SK-N-SH (cell line): ENCODE measurements around the gene CHRM3. TPM values are rescaled to one million over a fixed set of nuclear protein-coding genes. Genes with fewer than 3 reads are reported as not detected.

Source experiments
- CTCF ChIA-PET: fragments of 300-600, 350-600 bp; formaldehyde crosslinking; extraction: SDS; loops from one replicate; lab custom pipeline; 2021; lab: Yijun Ruan, JAX
- POLR2A ChIA-PET: fragments of 350-600 bp; sonication (Branson Sonifier 250); formaldehyde crosslinking; extraction: SDS; loops from one replicate; lab custom pipeline; 2020; ENCODE audit warnings: antibody characterized with exemption, inconsistent platforms; lab: Yijun Ruan, JAX
- DNase-seq: peaks from one replicate; pipeline ENCODE4 v3.0.0; 2012
- H2AFZ ChIP-seq: fragments of 200-600 bp; sonication (generic); 2 replicates; pipeline ENCODE4 v1.8.1; 2016; ENCODE audit warnings: antibody characterized with exemption, mild to moderate bottlenecking, low read depth
- H3F3A ChIP-seq: fragments of 200-600 bp; sonication (generic); replicated peaks from 2 replicates; pipeline ENCODE3; 2016; ENCODE audit warnings: antibody characterized with exemption, mild to moderate bottlenecking; ENCODE audit not compliant: insufficient read depth
- H3K27ac ChIP-seq, 2 experiments: fragments of 200-500 bp in 1 of 2; fragments of 200-600 bp in 1 of 2; sonication (Bioruptor generic) in 1 of 2; sonication (generic), shearing (Covaris generic) in 1 of 2; 2 replicates each; pipeline versions ENCODE4 v1.5.1 to v1.6.1; 2014 to 2016; ENCODE audit warnings: low read depth in 2 of 2, inconsistent platforms in 1 of 2, low read length in 1 of 2, mild to moderate bottlenecking in 1 of 2, mixed read lengths in 1 of 2
- H3K27me3 ChIP-seq: fragments of 200-600 bp; sonication (generic), shearing (Covaris generic); 2 replicates; pipeline ENCODE4 v1.6.1; 2016; ENCODE audit warnings: mixed run types; ENCODE audit not compliant: insufficient read depth
- H3K36me3 ChIP-seq, 2 experiments: fragments of 200-500 bp in 1 of 2; fragments of 200-600 bp in 1 of 2; sonication (Bioruptor generic) in 1 of 2; sonication (generic) in 1 of 2; replicated peaks in 1 of 2; 2 replicates each; pipeline versions ENCODE3 to v1.5.1; 2014 to 2016; ENCODE audit warnings: low read length in 1 of 2, mild to moderate bottlenecking in 1 of 2; ENCODE audit not compliant: insufficient read depth in 2 of 2, control insufficient read depth in 1 of 2
- H3K4me1 ChIP-seq, 2 experiments: fragments of 200-500 bp in 1 of 2; fragments of 200-600 bp in 1 of 2; sonication (Bioruptor generic) in 1 of 2; sonication (generic), shearing (Covaris generic) in 1 of 2; 2 replicates each; pipeline versions ENCODE4 v1.5.1 to v1.6.1; 2014 to 2016; ENCODE audit warnings: low read depth in 1 of 2, low read length in 1 of 2, mixed run types in 1 of 2; ENCODE audit not compliant: insufficient read depth in 2 of 2, control insufficient read depth in 1 of 2
- H3K4me2 ChIP-seq: fragments of 200-600 bp; sonication (generic), shearing (Covaris generic); 2 replicates; pipeline ENCODE4 v1.6.1; 2017; ENCODE audit warnings: mixed run types
- H3K4me3 ChIP-seq, 2 experiments: fragments of 200-500 bp in 1 of 2; fragments of 200-600 bp in 1 of 2; sonication (Bioruptor generic) in 1 of 2; sonication (generic), shearing (Covaris generic) in 1 of 2; 2 replicates each; pipeline versions ENCODE4 v1.5.1 to v1.8.1; 2014 to 2016; ENCODE audit warnings: low read depth in 2 of 2, inconsistent platforms in 1 of 2, low read length in 1 of 2, mild to moderate bottlenecking in 1 of 2, mixed read lengths in 1 of 2, moderate library complexity in 1 of 2
- H3K79me2 ChIP-seq: fragments of 200-600 bp; sonication (generic); 2 replicates; pipeline ENCODE4 v1.8.1; 2017; ENCODE audit warnings: mild to moderate bottlenecking; ENCODE audit not compliant: insufficient read depth
- H3K9ac ChIP-seq: fragments of 200-600 bp; sonication (generic); 2 replicates; pipeline ENCODE4 v1.6.1; 2017; ENCODE audit warnings: mixed run types
- H3K9me2 ChIP-seq: fragments of 200-600 bp; sonication (generic); 2 replicates; pipeline ENCODE4 v1.6.1; 2017; ENCODE audit warnings: mixed run types
- H3K9me3 ChIP-seq: fragments of 200-600 bp; sonication (generic); 2 replicates; pipeline ENCODE4 v1.6.1; 2017; ENCODE audit warnings: mixed run types, mild to moderate bottlenecking, moderate library complexity
- H4K20me1 ChIP-seq: fragments of 200-600 bp; sonication (generic); 2 replicates; pipeline ENCODE4 v1.6.1; 2017; ENCODE audit warnings: mild to moderate bottlenecking, mixed run types; ENCODE audit not compliant: insufficient read depth
- ELF1 ChIP-seq: IDR thresholded peaks from 2 replicates; pipeline ENCODE4 v1.4.0; 2012
- EP300 ChIP-seq, 2 experiments: IDR thresholded peaks; 2 replicates each; pipeline versions ENCODE4 v1.4.0 to v1.6.1; 2012; ENCODE audit warnings: borderline replicate concordance in 1 of 2, low read depth in 1 of 2, low read length in 1 of 2
- FOSL2 ChIP-seq: IDR thresholded peaks from 2 replicates; pipeline ENCODE4 v1.4.0; 2012; ENCODE audit warnings: low read depth, mild to moderate bottlenecking, moderate library complexity, borderline replicate concordance
- FOXJ3 ChIP-seq: sonication (generic); formaldehyde crosslinking; IDR thresholded peaks from 2 replicates; pipeline ENCODE4 v1.5.1; 2020; ENCODE audit warnings: mild to moderate bottlenecking, missing genetic modification reagents
- GATA2 ChIP-seq: sonication (generic); formaldehyde crosslinking; IDR thresholded peaks from 2 replicates; pipeline ENCODE4 v1.5.0; 2020; ENCODE audit warnings: mild to moderate bottlenecking, missing genetic modification reagents
- MEF2A ChIP-seq: IDR thresholded peaks from 2 replicates; pipeline ENCODE4 v1.4.0; 2012; ENCODE audit warnings: low read depth, borderline replicate concordance
- POLR2AphosphoS5 ChIP-seq: IDR thresholded peaks from 2 replicates; pipeline ENCODE4 v1.6.1; 2012; ENCODE audit warnings: low read depth, low read length
- RCOR1 ChIP-seq: fragments of 150-350 bp; IDR thresholded peaks from 2 replicates; pipeline ENCODE4 v1.6.1; 2017; ENCODE audit warnings: antibody characterized with exemption, low read length
- RFX5 ChIP-seq: IDR thresholded peaks from 2 replicates; pipeline ENCODE4 v1.6.1; 2012; ENCODE audit warnings: mild to moderate bottlenecking, improper control_type of control experiment, low read length
- RXRA ChIP-seq: IDR thresholded peaks from 2 replicates; pipeline ENCODE4 v1.4.0; 2012; ENCODE audit warnings: low read depth, mild to moderate bottlenecking, borderline replicate concordance
- TEAD4 ChIP-seq: IDR thresholded peaks from 2 replicates; pipeline ENCODE4 v1.4.0; 2012; ENCODE audit warnings: mild to moderate bottlenecking, borderline replicate concordance; ENCODE audit not compliant: insufficient read depth
- WGBS: methylation state at CpG from one replicate; pipeline ENCODE4 v1.1.6; 2017; ENCODE audit warnings: low lambda C conversion rate; 5-methylcytosine and 5-hydroxymethylcytosine counted together
- polyA plus RNA-seq, 3 experiments: library from polyadenylated mRNA; depleted of rRNA; stranded (reverse); fragments of >200 nt; gene quantifications; 2 replicates each; pipeline ENCODE4 v1.2.3, GENCODE V29; 2012
- TF ChIP-seq, protein P1 (sequence below): fragments of 150-350 bp; IDR thresholded peaks from 2 replicates; pipeline ENCODE4 v1.6.1; 2016; ENCODE audit warnings: mild to moderate bottlenecking, low read depth, low read length
- TF ChIP-seq, protein P2 (sequence below): IDR thresholded peaks from 2 replicates; pipeline ENCODE4 v1.4.0; 2012; ENCODE audit warnings: low read depth, borderline replicate concordance
- TF ChIP-seq, protein P3 (sequence below): fragments of 200-600 bp; sonication (generic); IDR thresholded peaks from 2 replicates; pipeline ENCODE4 v1.6.1; 2017; ENCODE audit warnings: antibody characterized with exemption, mild to moderate bottlenecking, moderate library complexity
- TF ChIP-seq, protein P4 (sequence below): IDR thresholded peaks from 2 replicates; pipeline ENCODE4 v1.6.1; 2012; ENCODE audit warnings: mild to moderate bottlenecking, low read depth, low read length, moderate library complexity

Gene CHRM3
- polyA plus RNA-seq, 1 of the 3 experiments (the other 2 are of a cell fraction), result 0.07 TPM

DNA sequence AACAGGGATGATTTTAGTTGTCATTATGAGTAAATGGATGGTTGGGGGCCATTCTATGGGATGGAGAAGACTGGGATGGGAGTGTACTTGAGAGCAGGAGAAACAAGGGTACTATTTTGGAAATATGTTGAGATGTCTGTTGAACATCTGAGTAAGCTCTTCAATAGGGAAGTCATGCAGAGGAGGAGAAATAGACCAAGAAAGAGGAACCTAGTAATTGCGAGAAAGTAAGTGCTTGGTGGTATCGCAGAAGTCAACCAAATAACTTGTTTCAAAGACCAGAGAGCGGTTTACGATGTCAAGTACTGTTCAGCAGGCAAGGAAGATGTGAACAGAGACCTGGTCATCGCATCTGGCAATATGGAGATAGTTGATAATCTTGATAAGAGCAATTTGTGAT is 22.4 kb upstream of the CHRM3 start:
- H3F3A ChIP-seq, result no peaks in the 10 kb centered on the region
- no peaks in the 10 kb centered on the region for H3K9me3 ChIP-seq
- ChIA-PET CTCF (interaction anchor here (0.7 kb wide), 1 partner anchor 22 kb away, joined by 3 read pairs; no protein-coding TSS in a partner anchor), POLR2A (no interaction called here)
- WGBS, result 60% methylated on average over 5 of the region's 5 CpGs
- no peak for DNase-seq
- no peak overlapping the region for H3K27ac ChIP-seq
- H3K36me3 ChIP-seq, result no peaks in the 10 kb centered on the region
- H3K4me3 ChIP-seq, result no peak overlapping the region
- H3K9ac ChIP-seq, result no peak overlapping the region
- H3K9me2 ChIP-seq, result no peaks in the 10 kb centered on the region
- H3K27me3 ChIP-seq, result no peaks in the 10 kb centered on the region
- H3K4me1 ChIP-seq, result peaks cover 0 to 18% of the 10 kb centered on the region in 2 experiments; a peak in 2 of 4 replicates
- no peaks in the 10 kb centered on the region for H4K20me1 ChIP-seq
- H3K4me2 ChIP-seq, result no peak overlapping the region
- no peak overlapping the region for H2AFZ ChIP-seq
- no peaks in the 10 kb centered on the region for H3K79me2 ChIP-seq
- TF ChIP-seq FOXJ3 (CRISPR knock-in tag) (no peak), RXRA (no peak), TEAD4 (no peak), POLR2AphosphoS5 (no peak), EP300 (IDR thresholded peaks at IDR 0.05; ENCODE audit: borderline replicate concordance in 1 of 2, low read depth in 1 of 2, low read length in 1 of 2) (no peak), ELF1 (no peak), MEF2A (no peak), RFX5 (no peak), GATA2 (CRISPR knock-in tag) (no peak), RCOR1 (no peak), FOSL2 (no peak)
- TF ChIP-seq, protein P1, sequence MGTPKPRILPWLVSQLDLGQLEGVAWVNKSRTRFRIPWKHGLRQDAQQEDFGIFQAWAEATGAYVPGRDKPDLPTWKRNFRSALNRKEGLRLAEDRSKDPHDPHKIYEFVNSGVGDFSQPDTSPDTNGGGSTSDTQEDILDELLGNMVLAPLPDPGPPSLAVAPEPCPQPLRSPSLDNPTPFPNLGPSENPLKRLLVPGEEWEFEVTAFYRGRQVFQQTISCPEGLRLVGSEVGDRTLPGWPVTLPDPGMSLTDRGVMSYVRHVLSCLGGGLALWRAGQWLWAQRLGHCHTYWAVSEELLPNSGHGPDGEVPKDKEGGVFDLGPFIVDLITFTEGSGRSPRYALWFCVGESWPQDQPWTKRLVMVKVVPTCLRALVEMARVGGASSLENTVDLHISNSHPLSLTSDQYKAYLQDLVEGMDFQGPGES, result no peak
- TF ChIP-seq, protein P2, sequence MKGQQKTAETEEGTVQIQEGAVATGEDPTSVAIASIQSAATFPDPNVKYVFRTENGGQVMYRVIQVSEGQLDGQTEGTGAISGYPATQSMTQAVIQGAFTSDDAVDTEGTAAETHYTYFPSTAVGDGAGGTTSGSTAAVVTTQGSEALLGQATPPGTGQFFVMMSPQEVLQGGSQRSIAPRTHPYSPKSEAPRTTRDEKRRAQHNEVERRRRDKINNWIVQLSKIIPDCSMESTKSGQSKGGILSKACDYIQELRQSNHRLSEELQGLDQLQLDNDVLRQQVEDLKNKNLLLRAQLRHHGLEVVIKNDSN, result no peak
- TF ChIP-seq, protein P3, sequence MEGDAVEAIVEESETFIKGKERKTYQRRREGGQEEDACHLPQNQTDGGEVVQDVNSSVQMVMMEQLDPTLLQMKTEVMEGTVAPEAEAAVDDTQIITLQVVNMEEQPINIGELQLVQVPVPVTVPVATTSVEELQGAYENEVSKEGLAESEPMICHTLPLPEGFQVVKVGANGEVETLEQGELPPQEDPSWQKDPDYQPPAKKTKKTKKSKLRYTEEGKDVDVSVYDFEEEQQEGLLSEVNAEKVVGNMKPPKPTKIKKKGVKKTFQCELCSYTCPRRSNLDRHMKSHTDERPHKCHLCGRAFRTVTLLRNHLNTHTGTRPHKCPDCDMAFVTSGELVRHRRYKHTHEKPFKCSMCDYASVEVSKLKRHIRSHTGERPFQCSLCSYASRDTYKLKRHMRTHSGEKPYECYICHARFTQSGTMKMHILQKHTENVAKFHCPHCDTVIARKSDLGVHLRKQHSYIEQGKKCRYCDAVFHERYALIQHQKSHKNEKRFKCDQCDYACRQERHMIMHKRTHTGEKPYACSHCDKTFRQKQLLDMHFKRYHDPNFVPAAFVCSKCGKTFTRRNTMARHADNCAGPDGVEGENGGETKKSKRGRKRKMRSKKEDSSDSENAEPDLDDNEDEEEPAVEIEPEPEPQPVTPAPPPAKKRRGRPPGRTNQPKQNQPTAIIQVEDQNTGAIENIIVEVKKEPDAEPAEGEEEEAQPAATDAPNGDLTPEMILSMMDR, result no peak
- TF ChIP-seq, protein P4, sequence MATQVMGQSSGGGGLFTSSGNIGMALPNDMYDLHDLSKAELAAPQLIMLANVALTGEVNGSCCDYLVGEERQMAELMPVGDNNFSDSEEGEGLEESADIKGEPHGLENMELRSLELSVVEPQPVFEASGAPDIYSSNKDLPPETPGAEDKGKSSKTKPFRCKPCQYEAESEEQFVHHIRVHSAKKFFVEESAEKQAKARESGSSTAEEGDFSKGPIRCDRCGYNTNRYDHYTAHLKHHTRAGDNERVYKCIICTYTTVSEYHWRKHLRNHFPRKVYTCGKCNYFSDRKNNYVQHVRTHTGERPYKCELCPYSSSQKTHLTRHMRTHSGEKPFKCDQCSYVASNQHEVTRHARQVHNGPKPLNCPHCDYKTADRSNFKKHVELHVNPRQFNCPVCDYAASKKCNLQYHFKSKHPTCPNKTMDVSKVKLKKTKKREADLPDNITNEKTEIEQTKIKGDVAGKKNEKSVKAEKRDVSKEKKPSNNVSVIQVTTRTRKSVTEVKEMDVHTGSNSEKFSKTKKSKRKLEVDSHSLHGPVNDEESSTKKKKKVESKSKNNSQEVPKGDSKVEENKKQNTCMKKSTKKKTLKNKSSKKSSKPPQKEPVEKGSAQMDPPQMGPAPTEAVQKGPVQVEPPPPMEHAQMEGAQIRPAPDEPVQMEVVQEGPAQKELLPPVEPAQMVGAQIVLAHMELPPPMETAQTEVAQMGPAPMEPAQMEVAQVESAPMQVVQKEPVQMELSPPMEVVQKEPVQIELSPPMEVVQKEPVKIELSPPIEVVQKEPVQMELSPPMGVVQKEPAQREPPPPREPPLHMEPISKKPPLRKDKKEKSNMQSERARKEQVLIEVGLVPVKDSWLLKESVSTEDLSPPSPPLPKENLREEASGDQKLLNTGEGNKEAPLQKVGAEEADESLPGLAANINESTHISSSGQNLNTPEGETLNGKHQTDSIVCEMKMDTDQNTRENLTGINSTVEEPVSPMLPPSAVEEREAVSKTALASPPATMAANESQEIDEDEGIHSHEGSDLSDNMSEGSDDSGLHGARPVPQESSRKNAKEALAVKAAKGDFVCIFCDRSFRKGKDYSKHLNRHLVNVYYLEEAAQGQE, result no peak
